OCI-LY1 (cell line): Measurements from ENCODE around the gene NHLH2.

Experiments
- H2AFZ ChIP-seq: fragments of 200-600 bp; sonication (generic), shearing (Covaris generic); 2 replicates; pipeline ENCODE4 v1.6.0; 2014; ENCODE audit warnings: antibody characterized with exemption, mild to moderate bottlenecking, low read length
- H3F3A ChIP-seq: fragments of 200-600 bp; sonication (generic), shearing (Covaris generic); 2 replicates; pipeline ENCODE4 v1.6.0; 2014; ENCODE audit warnings: mild to moderate bottlenecking, antibody characterized with exemption, low read length, moderate library complexity; ENCODE audit not compliant: insufficient read depth
- H3K27ac ChIP-seq: fragments of 200-600 bp; sonication (generic); 2 replicates; pipeline ENCODE4 v1.5.1; 2014; ENCODE audit warnings: low read length, mixed run types, mild to moderate bottlenecking, low read depth; ENCODE audit not compliant: poor library complexity, severe bottlenecking
- H3K27me3 ChIP-seq: fragments of 200-600 bp; sonication (generic); 2 replicates; pipeline ENCODE4 v1.6.0; 2014; ENCODE audit warnings: antibody characterized with exemption, mild to moderate bottlenecking, low read length, moderate library complexity; ENCODE audit not compliant: insufficient read depth
- H3K36me3 ChIP-seq: fragments of 200-600 bp; sonication (generic); 2 replicates; pipeline ENCODE4 v1.6.1; 2014; ENCODE audit warnings: mild to moderate bottlenecking, antibody characterized with exemption, low read length, moderate library complexity, mixed read lengths; ENCODE audit not compliant: insufficient read depth
- H3K4me1 ChIP-seq: fragments of 200-600 bp; sonication (generic); 2 replicates; pipeline ENCODE4 v1.5.1; 2014; ENCODE audit warnings: mild to moderate bottlenecking, low read length, moderate library complexity; ENCODE audit not compliant: insufficient read depth, severe bottlenecking
- H3K4me2 ChIP-seq: fragments of 200-600 bp; sonication (generic), shearing (Covaris generic); 2 replicates; pipeline ENCODE4 v1.6.1; 2014; ENCODE audit warnings: low read length
- H3K4me3 ChIP-seq: fragments of 200-600 bp; sonication (generic); 2 replicates; pipeline ENCODE4 v1.5.1; 2014; ENCODE audit warnings: low read length, low read depth, mild to moderate bottlenecking, mixed read lengths; ENCODE audit not compliant: poor library complexity, severe bottlenecking
- H3K79me2 ChIP-seq: fragments of 200-600 bp; shearing (Covaris generic); 2 replicates; pipeline ENCODE4 v1.6.1; 2016; ENCODE audit warnings: mixed run types, low read length, mixed read lengths; ENCODE audit not compliant: insufficient read depth
- H3K9ac ChIP-seq: fragments of 200-600 bp; sonication (generic), shearing (Covaris generic); 2 replicates; pipeline ENCODE4 v1.6.1; 2014; ENCODE audit warnings: mild to moderate bottlenecking, low read length, mixed read lengths
- H3K9me2 ChIP-seq: fragments of 200-600 bp; sonication (generic), shearing (Covaris generic); 2 replicates; pipeline ENCODE4 v1.6.1; 2014; ENCODE audit warnings: low read depth, mild to moderate bottlenecking, low read length, mixed read lengths
- H3K9me3 ChIP-seq: fragments of 200-600 bp; shearing (Covaris generic); 2 replicates; pipeline ENCODE4 v1.6.1; 2014; ENCODE audit warnings: low read length, mixed read lengths
- H4K20me1 ChIP-seq: fragments of 200-600 bp; sonication (generic), shearing (Covaris generic); 2 replicates; pipeline ENCODE4 v1.6.0; 2016; ENCODE audit warnings: mild to moderate bottlenecking, low read length; ENCODE audit not compliant: insufficient read depth
- EZH2 ChIP-seq: fragments of 200-600 bp; sonication (generic), shearing (Covaris generic); IDR thresholded peaks from 2 replicates; pipeline ENCODE4 v1.8.0; 2017; ENCODE audit warnings: borderline replicate concordance, mixed run types, mild to moderate bottlenecking, antibody characterized with exemption, low read length, moderate library complexity, mixed read lengths
- TF ChIP-seq, protein P1 (sequence below): fragments of 200-600 bp; sonication (generic), shearing (Covaris generic); IDR thresholded peaks from 2 replicates; pipeline ENCODE4 v1.5.1; 2017; ENCODE audit warnings: mild to moderate bottlenecking, antibody characterized with exemption, low read length, moderate library complexity, mixed read lengths

The NHLH2 gene

DNA sequence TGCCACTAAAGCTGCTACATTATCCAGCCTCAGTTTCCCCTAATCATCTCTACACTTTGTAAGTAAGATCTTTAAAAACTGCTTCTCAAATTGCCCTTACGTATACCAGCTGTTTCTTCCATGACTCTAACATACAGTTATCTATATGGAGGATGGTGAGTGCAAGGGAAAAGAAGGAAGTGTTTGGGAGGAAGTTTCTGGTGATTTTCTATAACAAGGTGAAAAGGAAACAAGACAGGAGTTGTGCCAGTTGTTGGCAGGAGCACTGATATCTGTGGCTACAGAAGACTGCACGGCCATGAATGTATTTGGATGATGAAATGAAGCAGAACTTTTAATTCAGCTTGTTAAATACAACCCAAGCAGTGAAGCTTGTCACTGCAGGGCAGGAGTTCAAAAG, 32.3 kb upstream of the NHLH2 start:
- H3K27me3 ChIP-seq, result no peaks in the 10 kb centered on the region
- no peaks in the 10 kb centered on the region for H3K36me3 ChIP-seq
- H3K79me2 ChIP-seq, result no peaks in the 10 kb centered on the region
- no peaks in the 10 kb centered on the region for H3K9me2 ChIP-seq
- no peak overlapping the region for H3K4me2 ChIP-seq
- H3K4me1 ChIP-seq, result no peaks in the 10 kb centered on the region
- no peak overlapping the region for H3K9ac ChIP-seq
- no peaks in the 10 kb centered on the region for H4K20me1 ChIP-seq
- no peaks in the 10 kb centered on the region for H3F3A ChIP-seq
- no peak overlapping the region for H3K27ac ChIP-seq
- H3K9me3 ChIP-seq, result no peaks in the 10 kb centered on the region
- TF ChIP-seq, protein P1, sequence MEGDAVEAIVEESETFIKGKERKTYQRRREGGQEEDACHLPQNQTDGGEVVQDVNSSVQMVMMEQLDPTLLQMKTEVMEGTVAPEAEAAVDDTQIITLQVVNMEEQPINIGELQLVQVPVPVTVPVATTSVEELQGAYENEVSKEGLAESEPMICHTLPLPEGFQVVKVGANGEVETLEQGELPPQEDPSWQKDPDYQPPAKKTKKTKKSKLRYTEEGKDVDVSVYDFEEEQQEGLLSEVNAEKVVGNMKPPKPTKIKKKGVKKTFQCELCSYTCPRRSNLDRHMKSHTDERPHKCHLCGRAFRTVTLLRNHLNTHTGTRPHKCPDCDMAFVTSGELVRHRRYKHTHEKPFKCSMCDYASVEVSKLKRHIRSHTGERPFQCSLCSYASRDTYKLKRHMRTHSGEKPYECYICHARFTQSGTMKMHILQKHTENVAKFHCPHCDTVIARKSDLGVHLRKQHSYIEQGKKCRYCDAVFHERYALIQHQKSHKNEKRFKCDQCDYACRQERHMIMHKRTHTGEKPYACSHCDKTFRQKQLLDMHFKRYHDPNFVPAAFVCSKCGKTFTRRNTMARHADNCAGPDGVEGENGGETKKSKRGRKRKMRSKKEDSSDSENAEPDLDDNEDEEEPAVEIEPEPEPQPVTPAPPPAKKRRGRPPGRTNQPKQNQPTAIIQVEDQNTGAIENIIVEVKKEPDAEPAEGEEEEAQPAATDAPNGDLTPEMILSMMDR, result no peak
- no peak for TF ChIP-seq EZH2
- no peak overlapping the region for H3K4me3 ChIP-seq
- H2AFZ ChIP-seq, result no peak overlapping the region

DNA sequence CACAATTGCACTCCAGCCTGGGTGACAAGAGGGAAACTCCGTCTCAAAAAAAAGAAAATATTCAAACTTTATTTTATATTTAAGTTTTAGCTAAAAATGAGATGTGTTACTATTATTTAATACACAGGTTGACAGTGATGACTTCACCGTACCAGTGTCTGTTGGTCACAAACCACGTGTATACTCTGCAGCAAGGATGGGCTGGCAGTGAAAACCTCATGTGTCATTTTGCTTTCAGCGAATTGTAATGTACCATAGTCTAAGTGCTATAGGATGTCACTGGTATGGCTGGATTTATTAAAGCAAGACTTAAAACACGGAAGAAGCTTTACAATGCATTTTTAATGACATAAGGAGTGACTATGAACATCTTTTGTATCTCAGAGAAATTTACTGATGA, 28.1 kb upstream of the NHLH2 start:
- no peaks in the 10 kb centered on the region for H3K36me3 ChIP-seq
- no peak overlapping the region for H3K4me2 ChIP-seq
- H3K4me3 ChIP-seq, result no peak overlapping the region
- H3K9ac ChIP-seq, result no peak overlapping the region
- no peaks in the 10 kb centered on the region for H3K9me2 ChIP-seq
- H3K27me3 ChIP-seq, result no peaks in the 10 kb centered on the region
- no peaks in the 10 kb centered on the region for H4K20me1 ChIP-seq
- H3K27ac ChIP-seq, result no peak overlapping the region
- no peak overlapping the region for H2AFZ ChIP-seq
- no peak for TF ChIP-seq EZH2
- TF ChIP-seq, protein P1, result no peak
- H3F3A ChIP-seq, result no peaks in the 10 kb centered on the region
- no peaks in the 10 kb centered on the region for H3K79me2 ChIP-seq
- H3K9me3 ChIP-seq, result no peaks in the 10 kb centered on the region
- H3K4me1 ChIP-seq, result no peaks in the 10 kb centered on the region

DNA sequence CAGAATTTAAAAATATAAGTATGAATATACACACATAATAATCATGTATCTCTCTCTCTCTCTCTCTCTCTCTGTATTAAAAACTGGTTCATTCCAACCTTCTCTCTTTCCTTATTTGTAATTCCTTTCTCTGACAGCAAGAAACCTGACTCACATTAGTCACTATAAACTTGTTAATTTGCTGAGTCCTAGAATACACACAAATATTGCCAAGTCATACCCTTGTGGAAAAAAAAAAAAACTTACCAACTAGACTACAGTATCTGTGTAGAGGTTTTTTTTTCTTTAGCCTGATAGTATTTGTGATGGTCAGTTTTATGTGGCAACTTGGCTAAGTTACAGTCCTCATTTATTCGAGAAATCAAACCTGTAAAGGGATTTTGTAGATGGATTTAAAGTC, 26.3 kb upstream of the NHLH2 start:
- no peaks in the 10 kb centered on the region for H3K4me1 ChIP-seq
- H3K9me2 ChIP-seq, result no peaks in the 10 kb centered on the region
- TF ChIP-seq, protein P1, result no peak
- no peak for TF ChIP-seq EZH2
- H3F3A ChIP-seq, result no peaks in the 10 kb centered on the region
- H3K4me2 ChIP-seq, result no peak overlapping the region
- no peaks in the 10 kb centered on the region for H3K36me3 ChIP-seq
- no peak overlapping the region for H3K9ac ChIP-seq
- no peaks in the 10 kb centered on the region for H3K9me3 ChIP-seq
- H3K4me3 ChIP-seq, result no peak overlapping the region
- no peak overlapping the region for H3K27ac ChIP-seq
- H2AFZ ChIP-seq, result no peak overlapping the region
- no peaks in the 10 kb centered on the region for H3K27me3 ChIP-seq
- no peaks in the 10 kb centered on the region for H4K20me1 ChIP-seq
- H3K79me2 ChIP-seq, result no peaks in the 10 kb centered on the region
